ENCODE measurements around the gene SYT1. TPM values are rescaled to one million over a fixed set of nuclear protein-coding genes. Genes with fewer than 3 reads are reported as not detected.

The SYT1 gene
- total and polyA plus RNA-seq, 2 experiments from 2014 or later = 48.7 to 51.7 TPM

GRCh38 chr12:79143803-79144202 is 279.2 kb downstream of the SYT1 start:
- ATAC-seq = no peak
- Histone ChIP-seq H3K9me2 (ENCODE audit: insufficient read depth) (no peaks in the 10 kb centered on the region), H3K27me3 (ENCODE audit: insufficient read depth) (no peaks in the 10 kb centered on the region), H3K36me3 (ENCODE audit: insufficient read depth) (no peaks in the 10 kb centered on the region), H3K27ac (ENCODE audit: low read depth) (no peak overlapping the region), H3F3A (replicated peaks; ENCODE audit: low read depth) (no peaks in the 10 kb centered on the region), H3K4me3 (no peak overlapping the region), H3K4me1 (ENCODE audit: insufficient read depth) (no peaks in the 10 kb centered on the region), H4K20me1 (replicated peaks; ENCODE audit: insufficient read depth) (no peaks in the 10 kb centered on the region), H3K79me2 (replicated peaks; ENCODE audit: insufficient read depth) (no peaks in the 10 kb centered on the region), H3K4me2 (no peak overlapping the region), H2AFZ (no peak overlapping the region)
- Mint-ChIP-seq H3K4me3 (no peak overlapping the region), H3K9me3 (no peaks in the 10 kb centered on the region), H3K36me3 (ENCODE audit: low read depth) (no peaks in the 10 kb centered on the region), H3K27me3 (ENCODE audit: insufficient read depth, low read depth, poor library complexity) (peaks cover 2% of the 10 kb centered on the region), H3K4me1 (peaks cover 7% of the 10 kb centered on the region), H3K27ac (no peak overlapping the region)
- TF ChIP-seq CTCF (conservative IDR thresholded peaks at IDR 0.05; ENCODE audit: low read depth in 2 of 2) (no peak), POLR2AphosphoS5 (IDR thresholded peaks at IDR 0.05; ENCODE audit: low read depth) (no peak), JUNB (IDR thresholded peaks at IDR 0.05; ENCODE audit: unreplicated experiment) (no peak), REST (IDR thresholded peaks at IDR 0.05; ENCODE audit: unreplicated experiment) (no peak), CREB1 (CRISPR knock-in tag; IDR thresholded peaks at IDR 0.05; ENCODE audit: low read depth) (no peak), ZNF331 (CRISPR knock-in tag; IDR thresholded peaks at IDR 0.05; ENCODE audit: low read depth) (no peak), EZH2phosphoT487 (IDR thresholded peaks at IDR 0.05; ENCODE audit: unreplicated experiment) (no peak), ZNF114 (CRISPR knock-in tag; IDR thresholded peaks at IDR 0.05) (no peak), STAT1 (IDR thresholded peaks at IDR 0.05; ENCODE audit: unreplicated experiment) (no peak), EZH2 (IDR thresholded peaks at IDR 0.05; ENCODE audit: low read depth, unreplicated experiment) (no peak), NANOG (IDR thresholded peaks at IDR 0.05; ENCODE audit: borderline replicate concordance) (no peak), ETS1 (IDR thresholded peaks at IDR 0.05) (no peak)
- TF ChIP-seq, protein P1, sequence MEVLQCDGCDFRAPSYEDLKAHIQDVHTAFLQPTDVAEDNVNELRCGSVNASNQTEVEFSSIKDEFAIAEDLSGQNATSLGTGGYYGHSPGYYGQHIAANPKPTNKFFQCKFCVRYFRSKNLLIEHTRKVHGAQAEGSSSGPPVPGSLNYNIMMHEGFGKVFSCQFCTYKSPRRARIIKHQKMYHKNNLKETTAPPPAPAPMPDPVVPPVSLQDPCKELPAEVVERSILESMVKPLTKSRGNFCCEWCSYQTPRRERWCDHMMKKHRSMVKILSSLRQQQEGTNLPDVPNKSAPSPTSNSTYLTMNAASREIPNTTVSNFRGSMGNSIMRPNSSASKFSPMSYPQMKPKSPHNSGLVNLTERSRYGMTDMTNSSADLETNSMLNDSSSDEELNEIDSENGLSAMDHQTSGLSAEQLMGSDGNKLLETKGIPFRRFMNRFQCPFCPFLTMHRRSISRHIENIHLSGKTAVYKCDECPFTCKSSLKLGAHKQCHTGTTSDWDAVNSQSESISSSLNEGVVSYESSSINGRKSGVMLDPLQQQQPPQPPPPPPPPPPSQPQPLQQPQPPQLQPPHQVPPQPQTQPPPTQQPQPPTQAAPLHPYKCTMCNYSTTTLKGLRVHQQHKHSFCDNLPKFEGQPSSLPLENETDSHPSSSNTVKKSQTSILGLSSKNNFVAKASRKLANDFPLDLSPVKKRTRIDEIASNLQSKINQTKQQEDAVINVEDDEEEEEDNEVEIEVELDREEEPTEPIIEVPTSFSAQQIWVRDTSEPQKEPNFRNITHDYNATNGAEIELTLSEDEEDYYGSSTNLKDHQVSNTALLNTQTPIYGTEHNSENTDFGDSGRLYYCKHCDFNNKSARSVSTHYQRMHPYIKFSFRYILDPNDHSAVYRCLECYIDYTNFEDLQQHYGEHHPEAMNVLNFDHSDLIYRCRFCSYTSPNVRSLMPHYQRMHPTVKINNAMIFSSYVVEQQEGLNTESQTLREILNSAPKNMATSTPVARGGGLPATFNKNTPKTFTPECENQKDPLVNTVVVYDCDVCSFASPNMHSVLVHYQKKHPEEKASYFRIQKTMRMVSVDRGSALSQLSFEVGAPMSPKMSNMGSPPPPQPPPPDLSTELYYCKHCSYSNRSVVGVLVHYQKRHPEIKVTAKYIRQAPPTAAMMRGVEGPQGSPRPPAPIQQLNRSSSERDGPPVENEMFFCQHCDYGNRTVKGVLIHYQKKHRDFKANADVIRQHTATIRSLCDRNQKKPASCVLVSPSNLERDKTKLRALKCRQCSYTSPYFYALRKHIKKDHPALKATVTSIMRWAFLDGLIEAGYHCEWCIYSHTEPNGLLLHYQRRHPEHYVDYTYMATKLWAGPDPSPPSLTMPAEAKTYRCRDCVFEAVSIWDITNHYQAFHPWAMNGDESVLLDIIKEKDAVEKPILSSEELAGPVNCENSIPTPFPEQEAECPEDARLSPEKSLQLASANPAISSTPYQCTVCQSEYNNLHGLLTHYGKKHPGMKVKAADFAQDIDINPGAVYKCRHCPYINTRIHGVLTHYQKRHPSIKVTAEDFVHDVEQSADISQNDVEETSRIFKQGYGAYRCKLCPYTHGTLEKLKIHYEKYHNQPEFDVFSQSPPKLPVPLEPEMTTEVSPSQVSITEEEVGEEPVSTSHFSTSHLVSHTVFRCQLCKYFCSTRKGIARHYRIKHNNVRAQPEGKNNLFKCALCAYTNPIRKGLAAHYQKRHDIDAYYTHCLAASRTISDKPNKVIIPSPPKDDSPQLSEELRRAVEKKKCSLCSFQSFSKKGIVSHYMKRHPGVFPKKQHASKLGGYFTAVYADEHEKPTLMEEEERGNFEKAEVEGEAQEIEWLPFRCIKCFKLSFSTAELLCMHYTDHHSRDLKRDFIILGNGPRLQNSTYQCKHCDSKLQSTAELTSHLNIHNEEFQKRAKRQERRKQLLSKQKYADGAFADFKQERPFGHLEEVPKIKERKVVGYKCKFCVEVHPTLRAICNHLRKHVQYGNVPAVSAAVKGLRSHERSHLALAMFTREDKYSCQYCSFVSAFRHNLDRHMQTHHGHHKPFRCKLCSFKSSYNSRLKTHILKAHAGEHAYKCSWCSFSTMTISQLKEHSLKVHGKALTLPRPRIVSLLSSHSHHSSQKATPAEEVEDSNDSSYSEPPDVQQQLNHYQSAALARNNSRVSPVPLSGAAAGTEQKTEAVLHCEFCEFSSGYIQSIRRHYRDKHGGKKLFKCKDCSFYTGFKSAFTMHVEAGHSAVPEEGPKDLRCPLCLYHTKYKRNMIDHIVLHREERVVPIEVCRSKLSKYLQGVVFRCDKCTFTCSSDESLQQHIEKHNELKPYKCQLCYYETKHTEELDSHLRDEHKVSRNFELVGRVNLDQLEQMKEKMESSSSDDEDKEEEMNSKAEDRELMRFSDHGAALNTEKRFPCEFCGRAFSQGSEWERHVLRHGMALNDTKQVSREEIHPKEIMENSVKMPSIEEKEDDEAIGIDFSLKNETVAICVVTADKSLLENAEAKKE (CRISPR knock-in tag; IDR thresholded peaks at IDR 0.05) = no peak
- DNase-seq (ENCODE audit: low spot score) = no peak
